Mononuclear cell (primary cell): ENCODE measurements around the gene BMP8A. TPM values are rescaled to one million over a fixed set of nuclear protein-coding genes. Genes with fewer than 3 reads are reported as not detected.

Experiments
- total RNA-seq: library from RNA; depleted of rRNA; stranded (reverse); fragments of >200 nt; gene quantifications from one replicate; pipeline ENCODE4 v1.2.3, GENCODE V29; 2012

Gene BMP8A
- total RNA-seq, 1 donor: 0.10 TPM

Other genes starting within 250 kb of the BMP8A start
- 163 TPM for gene PABPC4, start 85.2 kb downstream of the BMP8A start, total RNA-seq
- gene HEYL, start 148.0 kb downstream of the BMP8A start, total RNA-seq: not detected
- gene NT5C1A, start 180.5 kb downstream of the BMP8A start, total RNA-seq: 0.31 TPM
- 5.5 TPM for gene HPCAL4, start 199.8 kb downstream of the BMP8A start, total RNA-seq
- gene PPIE, start 247.2 kb downstream of the BMP8A start, total RNA-seq: 20.7 TPM